HL-60 (cell line): ENCODE data around the gene PIERCE2.
A peak's percentile ranks its signal among the peaks of the same experiment; 100 is the strongest.

Experiments used
- GABPA ChIP-seq: IDR thresholded peaks from 2 replicates; pipeline ENCODE4 v1.6.1; 2012; ENCODE audit warnings: low read depth
- POLR2AphosphoS5 ChIP-seq: IDR thresholded peaks from 2 replicates; pipeline ENCODE4 v1.6.1; 2012; ENCODE audit warnings: low read depth
- SPI1 ChIP-seq: IDR thresholded peaks from 2 replicates; pipeline ENCODE4 v1.6.1; 2012; ENCODE audit warnings: low read depth, mild to moderate bottlenecking, borderline replicate concordance
- TF ChIP-seq, protein P1 (sequence below): IDR thresholded peaks from one replicate; pipeline ENCODE4 v1.5.1; 2011; ENCODE audit warnings: low read length, control low read depth, inconsistent platforms; ENCODE audit not compliant: insufficient read depth
- TF ChIP-seq, protein P2 (sequence below): IDR thresholded peaks from 2 replicates; pipeline ENCODE4 v1.6.1; 2012; ENCODE audit warnings: low read depth; ENCODE audit not compliant: insufficient replicate concordance

DNA sequence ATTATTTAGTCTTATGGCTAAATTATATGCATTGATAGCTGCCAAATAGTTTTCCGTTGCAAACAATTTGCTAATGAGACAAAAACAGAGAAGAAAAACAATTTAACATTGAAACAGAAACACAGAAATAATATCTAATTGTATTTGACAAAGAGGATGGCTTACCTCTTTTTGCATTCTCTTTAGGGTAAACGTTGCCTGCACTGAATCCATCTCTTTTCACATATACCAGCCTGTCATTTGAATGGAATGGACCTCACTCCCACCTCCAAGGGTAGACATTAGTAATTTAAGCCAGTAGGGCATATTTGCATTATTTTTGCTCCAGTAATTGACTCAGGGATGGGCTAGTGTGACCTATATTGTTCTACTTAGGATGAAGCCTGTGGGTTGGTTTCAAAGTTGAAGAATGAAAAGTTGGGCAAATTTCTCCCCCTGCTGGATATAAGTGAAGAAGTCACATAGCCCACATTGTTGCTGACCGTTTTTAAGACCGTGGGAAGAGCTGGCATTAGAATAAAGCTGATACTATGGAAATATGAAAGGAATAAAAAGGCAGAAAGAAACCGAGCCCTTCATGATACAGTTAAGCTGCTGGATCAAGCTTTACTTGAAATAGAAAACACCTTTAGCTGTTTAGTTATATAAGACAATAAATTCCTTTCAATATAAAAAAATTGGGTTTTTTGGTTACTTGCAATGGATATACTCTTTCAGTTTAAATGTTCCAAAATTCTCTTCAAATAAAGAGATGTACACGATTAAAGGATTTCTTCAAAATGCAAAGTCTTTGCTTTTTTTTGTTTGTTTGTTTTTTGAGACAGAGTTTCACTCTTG, 26.9 kb downstream of the PIERCE2 start:
- TF ChIP-seq, protein P1, sequence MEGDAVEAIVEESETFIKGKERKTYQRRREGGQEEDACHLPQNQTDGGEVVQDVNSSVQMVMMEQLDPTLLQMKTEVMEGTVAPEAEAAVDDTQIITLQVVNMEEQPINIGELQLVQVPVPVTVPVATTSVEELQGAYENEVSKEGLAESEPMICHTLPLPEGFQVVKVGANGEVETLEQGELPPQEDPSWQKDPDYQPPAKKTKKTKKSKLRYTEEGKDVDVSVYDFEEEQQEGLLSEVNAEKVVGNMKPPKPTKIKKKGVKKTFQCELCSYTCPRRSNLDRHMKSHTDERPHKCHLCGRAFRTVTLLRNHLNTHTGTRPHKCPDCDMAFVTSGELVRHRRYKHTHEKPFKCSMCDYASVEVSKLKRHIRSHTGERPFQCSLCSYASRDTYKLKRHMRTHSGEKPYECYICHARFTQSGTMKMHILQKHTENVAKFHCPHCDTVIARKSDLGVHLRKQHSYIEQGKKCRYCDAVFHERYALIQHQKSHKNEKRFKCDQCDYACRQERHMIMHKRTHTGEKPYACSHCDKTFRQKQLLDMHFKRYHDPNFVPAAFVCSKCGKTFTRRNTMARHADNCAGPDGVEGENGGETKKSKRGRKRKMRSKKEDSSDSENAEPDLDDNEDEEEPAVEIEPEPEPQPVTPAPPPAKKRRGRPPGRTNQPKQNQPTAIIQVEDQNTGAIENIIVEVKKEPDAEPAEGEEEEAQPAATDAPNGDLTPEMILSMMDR, result peak; percentile 39
- TF ChIP-seq POLR2AphosphoS5, result no peak
- TF ChIP-seq, protein P2, sequence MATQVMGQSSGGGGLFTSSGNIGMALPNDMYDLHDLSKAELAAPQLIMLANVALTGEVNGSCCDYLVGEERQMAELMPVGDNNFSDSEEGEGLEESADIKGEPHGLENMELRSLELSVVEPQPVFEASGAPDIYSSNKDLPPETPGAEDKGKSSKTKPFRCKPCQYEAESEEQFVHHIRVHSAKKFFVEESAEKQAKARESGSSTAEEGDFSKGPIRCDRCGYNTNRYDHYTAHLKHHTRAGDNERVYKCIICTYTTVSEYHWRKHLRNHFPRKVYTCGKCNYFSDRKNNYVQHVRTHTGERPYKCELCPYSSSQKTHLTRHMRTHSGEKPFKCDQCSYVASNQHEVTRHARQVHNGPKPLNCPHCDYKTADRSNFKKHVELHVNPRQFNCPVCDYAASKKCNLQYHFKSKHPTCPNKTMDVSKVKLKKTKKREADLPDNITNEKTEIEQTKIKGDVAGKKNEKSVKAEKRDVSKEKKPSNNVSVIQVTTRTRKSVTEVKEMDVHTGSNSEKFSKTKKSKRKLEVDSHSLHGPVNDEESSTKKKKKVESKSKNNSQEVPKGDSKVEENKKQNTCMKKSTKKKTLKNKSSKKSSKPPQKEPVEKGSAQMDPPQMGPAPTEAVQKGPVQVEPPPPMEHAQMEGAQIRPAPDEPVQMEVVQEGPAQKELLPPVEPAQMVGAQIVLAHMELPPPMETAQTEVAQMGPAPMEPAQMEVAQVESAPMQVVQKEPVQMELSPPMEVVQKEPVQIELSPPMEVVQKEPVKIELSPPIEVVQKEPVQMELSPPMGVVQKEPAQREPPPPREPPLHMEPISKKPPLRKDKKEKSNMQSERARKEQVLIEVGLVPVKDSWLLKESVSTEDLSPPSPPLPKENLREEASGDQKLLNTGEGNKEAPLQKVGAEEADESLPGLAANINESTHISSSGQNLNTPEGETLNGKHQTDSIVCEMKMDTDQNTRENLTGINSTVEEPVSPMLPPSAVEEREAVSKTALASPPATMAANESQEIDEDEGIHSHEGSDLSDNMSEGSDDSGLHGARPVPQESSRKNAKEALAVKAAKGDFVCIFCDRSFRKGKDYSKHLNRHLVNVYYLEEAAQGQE, result no peak
- no peak for TF ChIP-seq GABPA
- TF ChIP-seq SPI1, result no peak
